Natural killer cell (primary cell): ENCODE results near the gene PCDHA7. TPM values are rescaled to one million over a fixed set of nuclear protein-coding genes. Genes with fewer than 3 reads are reported as not detected.

Experiments
- ATAC-seq, 3 donors: fragments of 150-1000 bp in 2 of 3; fragments of 200-7000 bp in 1 of 3; cut with Tn5 transposase; 1 replicate in 1 of 3; 2 replicates in 2 of 3; pipeline ENCODE4 v1.10.0; 2021; ENCODE audit warnings: mild to moderate bottlenecking in 2 of 3, moderate library complexity in 2 of 3
- DNase-seq, 2 donors: peaks; one replicate each; pipeline versions ENCODE4 v3.0.0 to v3.0.0-alpha.2; 2013 to 2021; ENCODE audit warnings: mixed read lengths in 1 of 2
- H3K27ac ChIP-seq: one replicate; pipeline ENCODE4 v1.5.1; 2013; ENCODE audit warnings: mild to moderate bottlenecking, low read length
- H3K27me3 ChIP-seq: one replicate; pipeline ENCODE4 v1.6.1; 2013; ENCODE audit warnings: low read length; ENCODE audit not compliant: control insufficient read depth, insufficient read depth
- H3K36me3 ChIP-seq: one replicate; pipeline ENCODE4 v1.6.1; 2013; ENCODE audit warnings: low read length; ENCODE audit not compliant: control insufficient read depth, insufficient read depth
- H3K4me1 ChIP-seq: one replicate; pipeline ENCODE4 v1.6.1; 2013; ENCODE audit warnings: low read length; ENCODE audit not compliant: control insufficient read depth, insufficient read depth
- H3K4me3 ChIP-seq: one replicate; pipeline ENCODE4 v1.5.1; 2013; ENCODE audit warnings: low read length
- H3K9me3 ChIP-seq: one replicate; pipeline ENCODE4 v1.6.1; 2013; ENCODE audit warnings: low read length; ENCODE audit not compliant: control insufficient read depth, insufficient read depth
- H3K27ac Mint-ChIP-seq, 2 donors: one replicate each; pipeline ENCODE4 v1.8.0; 2022; ENCODE audit warnings: mild to moderate bottlenecking in 2 of 2, mixed read lengths in 2 of 2, moderate library complexity in 1 of 2
- H3K27me3 Mint-ChIP-seq, 2 donors: one replicate each; pipeline ENCODE4 v1.8.0; 2022; ENCODE audit warnings: low read depth in 2 of 2, mixed read lengths in 2 of 2
- H3K36me3 Mint-ChIP-seq: one replicate; pipeline ENCODE4 v1.8.0; 2022; ENCODE audit warnings: mixed read lengths
- H3K4me1 Mint-ChIP-seq, 2 donors: one replicate each; pipeline ENCODE4 v1.8.0; 2022; ENCODE audit warnings: mixed read lengths in 2 of 2
- H3K4me3 Mint-ChIP-seq: one replicate; pipeline ENCODE4 v1.8.0; 2022; ENCODE audit warnings: mild to moderate bottlenecking, moderate library complexity, mixed read lengths
- H3K9me3 Mint-ChIP-seq, 2 donors: one replicate each; pipeline ENCODE4 v1.8.0; 2022; ENCODE audit warnings: mixed read lengths in 2 of 2
- CTCF ChIP-seq: fragments of 200-600 bp; IDR thresholded peaks from one replicate; pipeline ENCODE4 v1.8.0; 2022; ENCODE audit warnings: antibody characterized with exemption
- WGBS: methylation state at CpG from one replicate; pipeline ENCODE4 v1.1.7; 2013; ENCODE audit warnings: missing lambda C conversion rate; ENCODE audit not compliant: insufficient coverage; 5-methylcytosine and 5-hydroxymethylcytosine counted together
- intact Hi-C: fragments of 100-400 bp; cut with micrococcal nuclease; formaldehyde crosslinking; loops from one replicate; pipeline ENCODE4 v1.14.2; 2022
- total RNA-seq, 4 donors: library from RNA; stranded (reverse); fragments of 120-200 nt in 1 of 4; gene quantifications; one replicate each; pipeline versions ENCODE4 v1.2.3 to v1.2.4, GENCODE V29; 2013 to 2022

PCDHA7 gene
- total RNA-seq, 3 donors from 2014 or later (not counting 1 experiment from before 2014, with no cell fraction given), result not detected

- Mint-ChIP-seq H3K27ac (no peak within 1 kb of the TSS), H3K27me3 (peaks cover 0 to 5% of the 10 kb centered on the region in 2 donors), H3K9me3 (peaks cover 2 to 11% of the 10 kb centered on the region in 2 donors), H3K4me1 (no peaks in the 10 kb centered on the region), H3K4me3 (no peak within 1 kb of the TSS), H3K36me3 (no peaks in the 10 kb centered on the region)
- peaks cover 20% of the 10 kb centered on the region for H3K9me3 ChIP-seq
- H3K4me3 ChIP-seq, result no peak within 1 kb of the TSS
- no peak for TF ChIP-seq CTCF
- ATAC-seq (no peak), DNase-seq (no peak)
- intact Hi-C loops, result no loop called here
- WGBS, result 33% methylated on average over 41 of the region's 44 CpGs
- peaks cover 4% of the 10 kb centered on the region for H3K27me3 ChIP-seq
- no peak within 1 kb of the TSS for H3K27ac ChIP-seq
- H3K4me1 ChIP-seq, result no peaks in the 10 kb centered on the region
- H3K36me3 ChIP-seq, result no peaks in the 10 kb centered on the region
Measured at GRCh38 chr5:140855772-140856674, 22.0 kb downstream of the PCDHA7 start, which contains the start of gene PCDHA10. TSS of gene PCDHA10 (plus strand) at chr5:140855897. CDS start at chr5:140856049, 152 bp downstream.

GRCh38 chr5:140857177-140857986 is 23.3 kb downstream of the PCDHA7 start:
- H3K9me3 ChIP-seq, result peaks cover 31% of the 10 kb centered on the region
- no peak overlapping the region for H3K27ac ChIP-seq
- 61% methylated on average over 94 of the region's 94 CpGs for WGBS
- ATAC-seq (no peak), DNase-seq (no peak)
- H3K36me3 ChIP-seq, result no peaks in the 10 kb centered on the region
- intact Hi-C loops, result no loop called here
- H3K4me3 ChIP-seq, result no peak overlapping the region
- no peaks in the 10 kb centered on the region for H3K4me1 ChIP-seq
- peaks cover 4% of the 10 kb centered on the region for H3K27me3 ChIP-seq
- no peaks in the 10 kb centered on the region for H3K4me1 Mint-ChIP-seq
- H3K9me3 Mint-ChIP-seq, result peaks cover 2 to 11% of the 10 kb centered on the region in 2 donors
- H3K4me3 Mint-ChIP-seq, result no peak overlapping the region
- no peak for TF ChIP-seq CTCF
- H3K27ac Mint-ChIP-seq, result no peak overlapping the region
- no peaks in the 10 kb centered on the region for H3K36me3 Mint-ChIP-seq
- peaks cover 0 to 5% of the 10 kb centered on the region in 2 donors for H3K27me3 Mint-ChIP-seq

GRCh38 chr5:140857987-140858240 is 23.8 kb downstream of the PCDHA7 start:
- Mint-ChIP-seq H3K36me3 (no peaks in the 10 kb centered on the region), H3K27ac (no peak overlapping the region), H3K4me1 (no peaks in the 10 kb centered on the region), H3K9me3 (peaks cover 2 to 11% of the 10 kb centered on the region in 2 donors), H3K4me3 (no peak overlapping the region), H3K27me3 (peaks cover 0 to 5% of the 10 kb centered on the region in 2 donors)
- no peak overlapping the region for H3K4me3 ChIP-seq
- no peak for DNase-seq
- 64% methylated on average over 22 of the region's 22 CpGs for WGBS
- no peak for ATAC-seq
- no peaks in the 10 kb centered on the region for H3K36me3 ChIP-seq
- no peak for TF ChIP-seq CTCF
- H3K4me1 ChIP-seq, result no peaks in the 10 kb centered on the region
- intact Hi-C loops, result no loop called here
- H3K27ac ChIP-seq, result no peak overlapping the region
- H3K9me3 ChIP-seq, result peaks cover 33% of the 10 kb centered on the region
- peaks cover 4% of the 10 kb centered on the region for H3K27me3 ChIP-seq
